GM19035 (cell line): ENCODE measurements around the gene CNIH2.
A peak's percentile ranks its signal among the peaks of the same experiment; 100 is the strongest.
"Not testable (repeated sequence)": the region's sequence is repeated elsewhere in the genome, so short reads cannot be mapped to it uniquely, and the experiment has no call there.

Experiments used
- ATAC-seq: cut with Tn5 transposase; IDR thresholded peaks from one replicate; pipeline ENCODE4 v1.9.1; 2021; ENCODE audit not compliant: unreplicated experiment

Gene CNIH2

DNA sequence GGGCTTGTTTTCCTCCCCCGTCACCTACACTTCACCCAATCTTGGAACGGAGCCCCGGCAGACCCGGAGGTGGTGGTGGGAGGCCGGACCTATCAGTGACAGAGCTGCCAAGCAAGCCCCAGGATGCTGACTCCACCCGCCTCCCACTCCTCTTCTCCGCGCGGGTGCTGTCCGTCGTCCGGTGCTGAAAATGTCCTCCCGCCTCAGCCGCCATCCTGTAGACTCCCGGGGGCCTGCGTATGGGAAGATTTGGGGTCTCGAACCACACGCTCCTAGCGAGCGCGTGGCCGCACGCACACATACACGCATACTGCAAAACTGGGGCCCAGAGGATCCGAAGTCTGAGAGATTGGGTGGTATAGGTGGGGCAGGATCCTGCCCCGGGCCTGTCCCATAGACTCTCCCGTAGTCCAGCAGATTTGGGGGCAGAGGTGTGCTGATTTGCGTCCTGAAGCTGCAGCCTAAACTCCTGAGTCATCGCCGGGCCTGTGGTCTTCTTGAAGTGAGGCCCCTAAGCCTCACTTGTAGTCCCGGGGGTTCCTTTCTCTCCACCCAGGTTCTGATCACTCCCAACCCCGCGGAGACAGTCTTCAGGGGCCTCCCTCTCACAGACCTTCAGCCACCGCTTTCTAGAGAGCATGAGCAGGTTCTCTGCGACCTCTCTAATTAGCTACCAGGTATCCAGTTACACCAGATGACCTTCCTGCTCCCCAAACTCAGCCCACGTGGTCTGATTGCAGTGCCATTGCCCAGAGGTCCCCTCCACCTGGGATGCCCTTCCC is 11.8 kb downstream of the CNIH2 start:
- ATAC-seq = peak; percentile 42

DNA sequence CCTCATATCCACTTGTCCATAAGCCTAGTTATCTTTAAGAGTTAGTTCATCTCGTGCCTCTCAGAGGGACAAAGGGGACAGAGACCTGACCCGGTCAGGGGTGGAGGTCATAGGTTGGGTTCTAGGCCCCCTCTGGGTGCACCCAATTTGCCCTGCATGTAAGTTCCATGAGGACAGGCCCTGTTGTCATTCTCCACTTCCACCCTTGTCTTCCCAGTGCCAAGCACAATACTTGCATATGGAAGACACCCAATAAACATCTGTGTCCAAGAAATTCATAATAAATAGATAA is 12.3 kb downstream of the CNIH2 start:
- no peak for ATAC-seq

DNA sequence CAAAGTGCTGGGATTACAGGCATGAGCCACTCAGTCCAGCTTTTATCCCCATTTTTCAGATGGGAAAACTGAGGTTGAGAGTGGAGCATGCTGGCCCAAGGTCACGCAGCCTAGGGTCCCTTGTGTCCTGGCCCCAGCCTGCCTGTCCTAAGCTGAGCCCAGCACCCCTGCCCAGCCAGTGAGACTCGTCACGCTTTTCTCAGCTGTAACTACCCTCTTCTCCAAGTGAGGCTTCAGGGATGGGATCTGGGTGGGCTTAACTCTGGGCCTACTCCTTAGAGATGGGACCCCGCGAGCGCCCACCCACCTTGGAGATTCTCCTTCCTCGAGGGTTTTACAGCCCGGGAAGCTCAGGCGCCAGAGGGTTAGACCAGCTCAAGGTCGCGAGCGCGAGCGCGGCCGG is 13.3 kb downstream of the CNIH2 start:
- no peak for ATAC-seq

DNA sequence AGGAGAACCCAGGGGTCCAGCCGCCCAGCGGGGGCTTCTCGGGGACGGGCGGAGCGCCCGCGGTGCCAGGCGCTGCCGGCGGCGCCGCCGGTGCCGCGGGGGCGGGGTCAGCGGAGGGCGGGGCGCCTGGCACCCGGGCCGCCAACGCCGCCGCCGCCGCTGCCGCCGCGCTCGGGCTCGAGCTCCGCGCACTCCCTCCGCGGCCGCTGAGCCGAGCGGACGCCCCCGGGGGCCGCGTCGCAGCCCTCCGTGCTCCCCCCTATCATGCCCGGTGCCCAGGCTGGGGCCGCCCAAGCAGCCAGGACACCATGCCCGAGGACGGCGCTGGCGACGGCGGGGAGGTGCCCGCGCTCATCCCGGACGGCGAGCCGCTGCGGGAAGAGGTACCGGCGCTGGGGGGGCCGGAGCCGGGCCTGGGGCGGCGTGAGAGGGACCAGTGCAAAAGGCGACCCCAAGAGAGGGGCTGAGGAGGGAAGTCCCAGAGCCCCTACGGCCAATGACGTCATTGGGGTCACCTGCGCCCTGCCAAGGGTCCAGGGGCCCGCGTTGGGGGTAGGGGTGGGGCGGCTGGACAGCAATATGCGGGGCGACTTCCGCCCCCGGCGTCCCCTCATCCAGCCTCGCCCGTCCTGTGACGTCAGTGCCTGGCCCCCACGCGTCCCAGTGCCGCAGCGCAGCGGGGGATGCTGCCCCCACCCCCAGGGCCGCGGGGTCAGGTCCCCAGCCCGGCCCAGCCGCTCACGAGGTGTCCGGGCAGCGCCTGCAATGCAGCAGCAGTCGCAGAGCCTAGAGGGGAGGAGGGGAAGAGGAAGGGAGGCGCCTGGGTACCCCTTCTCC is 13.9 kb downstream of the CNIH2 start, which contains the start of gene TMEM151A:
Gene TMEM151A (plus strand): TSS at position 189 of the 837 bp plus-strand sequence. CDS start 120 bp downstream, at position 309.
- ATAC-seq = no peak

DNA sequence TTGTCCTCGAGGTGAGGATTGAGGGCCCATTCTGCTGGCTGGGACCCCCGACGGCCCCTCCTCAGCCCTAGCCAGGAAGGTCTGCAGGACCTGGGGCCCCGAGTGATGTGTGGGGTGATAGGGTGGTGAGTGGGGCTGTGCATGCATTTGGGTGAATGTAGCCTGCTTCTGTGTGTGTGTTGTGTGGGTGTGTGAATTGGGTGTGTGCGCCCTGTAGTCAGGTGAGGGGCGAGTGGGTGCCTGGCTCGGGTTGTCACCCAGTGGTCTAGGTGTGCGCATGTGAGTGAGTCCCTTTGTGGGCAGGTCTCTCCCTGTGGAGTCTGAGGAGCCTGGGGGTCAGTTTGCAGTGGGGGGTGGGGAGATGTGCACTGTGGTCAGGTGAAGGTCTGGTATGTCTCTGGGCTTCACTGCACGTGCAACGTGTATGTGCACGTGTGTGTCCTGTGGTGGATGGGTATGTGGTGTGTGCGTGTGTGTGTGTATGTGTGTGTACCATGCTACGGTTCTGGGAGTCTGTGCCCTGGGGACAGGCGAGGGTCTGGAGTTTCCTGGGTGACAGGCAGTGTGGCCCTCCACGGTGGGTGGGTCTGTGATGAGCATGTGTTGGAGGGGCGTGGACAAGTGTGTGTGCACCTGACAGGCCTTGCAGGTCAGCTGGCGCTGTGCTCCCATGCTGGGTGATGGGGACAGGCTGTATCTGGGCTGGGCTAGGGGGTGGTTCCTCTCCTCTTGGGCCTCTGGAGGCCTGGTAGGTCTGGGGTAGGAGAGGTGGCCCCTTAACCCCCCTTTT is 14.8 kb downstream of the CNIH2 start:
- no peak for ATAC-seq

DNA sequence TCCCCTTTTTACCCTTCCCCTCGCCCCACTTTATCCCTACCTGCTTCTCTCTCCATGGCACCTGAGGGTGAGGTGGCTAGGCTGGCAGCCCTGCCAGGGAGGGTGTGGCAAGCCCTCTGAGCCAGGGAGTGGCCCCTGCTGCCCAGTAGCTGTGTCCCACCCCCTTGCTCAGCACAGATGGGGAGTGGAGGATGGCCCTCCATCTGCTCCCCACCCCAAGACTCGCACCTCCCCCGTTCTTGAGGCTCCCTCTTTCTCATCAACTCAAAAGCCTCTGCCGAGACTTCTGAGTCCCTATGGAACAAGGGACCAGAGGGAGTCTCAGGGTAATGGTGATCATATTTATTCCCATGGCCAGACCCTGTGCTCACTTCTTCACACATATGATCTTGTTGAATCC is 15.4 kb downstream of the CNIH2 start:
- ATAC-seq = no peak

DNA sequence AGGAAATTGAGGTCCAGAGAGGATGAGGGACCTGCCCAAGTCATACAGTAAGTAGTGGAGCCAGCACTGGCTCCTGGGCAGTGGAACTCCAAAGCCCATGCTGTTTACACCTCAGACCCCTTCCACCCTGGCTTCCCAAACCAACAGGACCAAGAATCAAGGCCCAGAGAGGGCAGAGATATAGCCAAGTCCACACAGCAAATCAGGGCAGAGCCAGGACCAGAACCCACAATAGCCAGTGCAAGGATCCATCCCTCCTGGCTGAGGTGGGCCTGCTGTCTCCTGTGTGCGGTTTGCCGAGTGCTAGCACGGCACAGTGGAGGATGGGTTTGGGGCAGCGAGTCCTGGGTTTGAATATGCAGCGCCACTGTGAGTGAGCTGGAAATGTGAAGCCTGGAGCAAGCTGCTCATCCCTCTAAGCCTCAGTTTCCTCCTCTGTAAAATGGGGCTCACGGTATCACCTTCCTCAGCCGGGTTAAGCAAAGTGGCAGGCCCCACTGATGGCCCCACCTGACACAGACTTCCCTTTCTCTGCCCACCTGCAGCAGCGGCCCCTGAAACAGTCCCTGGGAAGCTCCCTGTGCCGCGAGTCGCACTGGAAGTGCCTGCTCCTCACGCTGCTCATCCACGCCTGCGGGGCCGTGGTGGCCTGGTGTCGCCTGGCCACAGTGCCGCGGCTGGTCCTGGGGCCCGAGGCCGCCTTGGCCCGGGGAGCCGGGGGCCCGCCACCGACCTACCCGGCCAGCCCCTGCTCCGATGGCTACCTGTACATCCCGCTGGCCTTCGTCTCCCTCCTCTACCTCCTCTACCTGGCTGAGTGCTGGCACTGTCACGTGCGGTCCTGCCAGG is 16.0 kb downstream of the CNIH2 start:
- no peak for ATAC-seq

DNA sequence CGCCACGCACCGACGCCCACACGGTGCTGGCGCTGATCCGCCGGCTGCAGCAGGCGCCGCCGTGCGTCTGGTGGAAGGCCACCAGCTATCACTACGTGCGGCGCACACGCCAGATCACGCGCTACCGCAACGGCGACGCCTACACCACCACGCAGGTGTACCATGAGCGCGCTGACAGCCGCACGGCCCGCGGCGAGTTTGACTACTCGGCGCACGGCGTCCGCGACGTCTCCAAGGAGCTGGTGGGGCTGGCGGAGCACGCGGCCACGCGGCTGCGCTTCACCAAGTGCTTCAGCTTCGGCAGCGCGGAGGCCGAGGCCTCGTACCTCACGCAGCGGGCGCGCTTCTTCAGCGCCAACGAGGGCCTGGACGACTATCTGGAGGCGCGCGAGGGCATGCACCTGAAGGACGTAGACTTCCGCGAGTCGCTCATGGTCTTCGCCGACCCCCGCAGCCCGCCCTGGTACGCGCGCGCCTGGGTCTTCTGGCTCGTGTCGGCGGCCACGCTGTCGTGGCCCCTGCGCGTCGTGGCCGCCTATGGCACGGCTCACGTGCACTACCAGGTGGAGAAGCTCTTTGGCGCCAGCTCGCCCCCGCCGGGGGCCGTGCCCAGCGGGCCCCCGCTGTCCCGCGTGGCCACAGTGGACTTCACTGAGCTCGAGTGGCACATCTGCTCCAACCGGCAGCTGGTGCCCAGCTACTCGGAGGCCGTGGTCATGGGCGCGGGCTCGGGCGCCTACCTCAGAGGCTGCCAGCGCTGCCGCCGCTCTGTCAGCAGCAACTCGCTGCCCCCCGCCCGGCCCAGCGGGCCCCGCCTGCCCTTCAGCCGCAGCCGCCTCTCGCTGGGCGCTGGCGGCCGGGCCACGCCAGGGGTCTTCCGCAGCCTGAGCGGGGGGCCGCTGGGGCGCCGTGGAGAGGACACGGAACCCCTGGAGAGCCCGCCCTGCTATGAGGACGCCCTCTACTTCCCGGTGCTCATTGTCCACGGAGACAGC is 16.9 kb downstream of the CNIH2 start:
- ATAC-seq = no peak

DNA sequence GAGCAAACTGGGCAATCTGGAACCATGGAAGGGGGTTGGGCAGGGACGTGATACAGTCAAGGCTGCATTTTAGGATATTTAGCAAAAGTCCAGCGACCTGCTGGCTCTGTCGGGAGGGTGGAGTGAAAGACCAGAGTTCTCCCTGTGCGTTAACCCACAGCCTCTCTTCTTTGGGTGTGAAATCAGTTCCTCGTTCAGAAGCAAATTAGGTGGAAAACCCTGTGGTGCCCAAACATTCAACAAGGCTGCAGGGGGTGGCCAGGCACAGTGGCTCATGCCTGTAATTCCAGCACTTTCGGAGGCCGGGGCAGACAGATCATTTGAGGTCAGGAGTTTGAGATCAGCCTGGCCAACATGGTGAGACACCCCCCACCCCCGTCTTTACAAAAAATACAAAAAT is 19.6 kb downstream of the CNIH2 start:
- ATAC-seq = no peak

DNA sequence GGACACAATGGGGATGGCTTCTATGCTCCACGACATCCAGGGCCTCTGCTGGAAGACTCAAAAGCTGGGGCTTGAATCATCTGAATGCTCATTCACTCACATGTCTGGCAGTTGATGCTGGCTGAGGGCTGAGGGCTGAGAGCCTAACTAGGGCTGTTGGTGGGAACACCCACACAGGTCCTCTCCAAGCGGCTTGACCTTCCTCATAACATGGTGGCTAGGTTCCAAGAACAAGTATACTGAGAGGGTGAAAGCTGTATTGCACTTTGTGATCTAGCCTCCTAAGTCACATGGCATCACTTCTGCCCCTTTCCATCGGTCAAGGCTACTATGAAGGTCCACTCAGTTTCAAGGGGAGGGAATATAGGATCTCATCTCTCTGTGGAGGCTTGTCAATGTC is 21.2 kb downstream of the CNIH2 start:
- no peak for ATAC-seq

DNA sequence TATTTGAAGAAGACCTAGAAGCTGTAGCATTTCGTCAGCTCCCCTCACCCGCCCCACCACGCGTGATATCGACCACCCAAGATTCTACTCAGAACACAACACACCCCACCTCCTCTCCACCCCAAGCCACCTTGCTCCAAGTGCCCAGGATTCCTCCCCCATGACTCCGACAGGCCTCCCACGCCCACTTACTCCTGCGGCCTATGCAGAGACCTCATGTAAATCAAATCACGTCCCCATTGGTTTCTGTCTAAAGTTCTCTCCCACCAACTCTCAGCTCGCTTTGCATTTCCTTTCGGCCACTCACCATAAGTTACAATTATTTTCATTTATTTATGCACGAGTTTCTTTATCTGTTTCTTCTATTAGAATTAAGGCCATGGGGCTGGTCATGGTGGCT is 24.7 kb downstream of the CNIH2 start:
- ATAC-seq = no peak

DNA sequence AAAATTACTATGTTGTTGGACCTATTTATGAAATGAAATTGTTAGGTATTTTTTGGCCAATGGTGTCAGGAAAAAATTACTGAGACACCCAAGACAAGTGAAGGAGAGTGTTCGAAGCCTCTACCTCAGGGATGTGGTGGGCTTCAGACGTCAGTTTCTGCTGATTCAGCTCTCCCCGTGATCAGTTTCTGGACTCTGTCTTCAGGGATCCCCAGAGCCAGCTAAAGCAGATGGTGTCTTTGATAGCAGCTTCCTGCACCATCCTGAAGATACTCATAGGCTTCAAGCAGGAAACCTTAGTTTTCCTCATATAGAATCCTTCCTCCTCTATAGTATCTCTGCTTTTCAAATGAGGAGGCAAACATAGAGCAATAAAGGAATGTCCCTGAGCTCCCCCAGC is 31.5 kb downstream of the CNIH2 start:
- ATAC-seq = no peak

DNA sequence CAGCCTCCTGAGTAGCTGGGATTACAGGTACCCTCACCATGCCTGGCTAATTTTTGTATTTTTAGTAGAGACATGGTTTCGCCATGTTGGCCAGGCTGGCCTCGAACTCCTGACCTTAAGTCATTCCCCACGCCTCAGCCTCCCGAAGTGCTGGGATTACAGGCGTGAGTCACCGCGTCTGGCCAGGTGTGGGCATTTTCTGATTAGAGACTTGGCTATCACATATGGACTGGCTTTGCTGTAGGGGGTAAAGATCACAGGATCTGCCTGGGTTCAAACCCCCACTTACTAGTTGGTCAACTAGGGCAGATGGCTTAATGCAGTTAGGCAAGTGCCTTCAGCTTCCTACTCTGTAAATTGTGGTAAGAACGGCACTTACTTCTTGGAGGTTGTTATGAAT is 32.3 kb downstream of the CNIH2 start:
- ATAC-seq = no peak

DNA sequence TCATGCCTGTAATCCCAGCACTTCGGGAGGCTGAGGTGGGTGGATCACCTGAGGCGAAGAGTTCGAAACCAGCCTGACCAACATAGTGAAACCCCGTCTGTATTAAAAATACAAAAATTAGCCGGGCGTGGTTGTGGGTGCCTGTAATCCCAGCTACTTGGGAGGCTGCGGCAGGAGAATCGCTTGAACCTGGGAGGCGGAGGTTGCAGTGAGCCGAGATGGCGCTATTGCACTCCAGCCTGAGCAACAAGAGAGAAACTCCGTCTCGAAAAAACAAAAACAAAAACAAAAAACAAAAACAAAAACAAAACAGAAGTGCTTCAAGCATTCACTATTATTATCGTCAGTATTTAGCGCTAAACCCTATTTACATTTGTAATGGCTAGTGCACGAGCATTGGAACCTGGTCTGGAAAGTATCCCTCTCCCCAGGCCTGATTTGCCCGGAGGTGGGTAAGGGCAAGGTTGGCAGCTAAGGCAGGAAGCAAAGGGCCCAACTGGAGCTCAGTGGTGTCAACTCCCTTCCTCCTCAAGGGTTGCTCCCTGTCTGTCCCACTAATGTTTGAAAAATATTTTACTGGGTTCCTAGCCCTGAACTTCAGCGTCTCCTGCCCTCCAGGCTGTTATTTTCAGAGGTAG is 32.9 kb downstream of the CNIH2 start:
- not testable (repeated sequence) for ATAC-seq

DNA sequence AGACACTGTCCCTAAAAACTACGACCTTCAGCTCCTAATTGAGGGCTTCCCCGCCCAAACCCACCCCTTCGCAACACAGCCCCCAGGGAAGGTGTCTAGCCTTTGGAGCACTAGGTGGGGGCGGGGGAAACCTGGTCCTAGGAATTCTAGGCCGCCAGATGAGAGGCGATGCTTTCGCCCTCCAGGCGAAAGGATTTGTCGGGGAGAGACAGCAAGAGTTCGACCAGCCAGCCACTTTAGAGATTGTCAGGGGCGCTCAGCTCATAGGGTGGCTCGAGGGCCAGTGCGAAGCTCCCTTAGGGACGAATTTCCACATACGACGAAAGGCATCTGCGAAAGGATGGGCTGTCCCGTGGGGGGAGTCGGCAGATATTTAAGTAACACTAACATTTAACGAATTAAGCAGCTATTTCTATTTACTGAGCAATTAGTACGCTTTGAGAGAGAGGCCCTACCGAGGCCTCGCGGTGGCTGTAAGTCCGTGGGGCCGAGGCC is 33.5 kb downstream of the CNIH2 start:
- no peak for ATAC-seq

DNA sequence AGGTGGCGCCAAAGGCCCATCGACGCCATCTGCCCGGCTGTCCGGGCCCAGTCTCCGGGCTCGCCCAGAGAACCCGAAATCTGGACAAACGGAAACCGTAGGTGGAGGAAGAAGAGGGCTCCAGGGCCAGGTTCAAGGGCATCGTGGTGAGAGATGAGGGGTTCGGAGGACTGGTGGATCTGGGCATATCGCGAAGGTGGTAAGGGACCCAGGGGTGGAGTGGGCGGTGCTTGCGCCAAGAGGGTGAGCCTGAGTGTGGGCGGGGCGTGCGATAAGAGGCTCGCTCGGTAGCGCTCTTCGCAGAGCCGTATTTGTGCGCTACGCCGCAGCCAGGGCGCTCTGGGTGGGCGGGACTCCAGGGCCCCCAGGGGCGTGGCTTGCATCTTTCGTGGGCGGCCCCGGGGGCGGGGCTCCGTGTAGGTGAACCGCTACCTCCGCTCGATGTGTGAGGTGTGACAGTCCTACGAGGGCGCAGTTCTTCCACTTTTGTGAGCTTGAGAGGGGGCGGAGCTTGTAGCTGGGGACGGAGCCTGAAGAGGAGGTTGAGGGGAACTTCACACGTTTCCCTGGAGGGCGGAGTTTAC is 34.1 kb downstream of the CNIH2 start:
- peak; percentile 69 for ATAC-seq

DNA sequence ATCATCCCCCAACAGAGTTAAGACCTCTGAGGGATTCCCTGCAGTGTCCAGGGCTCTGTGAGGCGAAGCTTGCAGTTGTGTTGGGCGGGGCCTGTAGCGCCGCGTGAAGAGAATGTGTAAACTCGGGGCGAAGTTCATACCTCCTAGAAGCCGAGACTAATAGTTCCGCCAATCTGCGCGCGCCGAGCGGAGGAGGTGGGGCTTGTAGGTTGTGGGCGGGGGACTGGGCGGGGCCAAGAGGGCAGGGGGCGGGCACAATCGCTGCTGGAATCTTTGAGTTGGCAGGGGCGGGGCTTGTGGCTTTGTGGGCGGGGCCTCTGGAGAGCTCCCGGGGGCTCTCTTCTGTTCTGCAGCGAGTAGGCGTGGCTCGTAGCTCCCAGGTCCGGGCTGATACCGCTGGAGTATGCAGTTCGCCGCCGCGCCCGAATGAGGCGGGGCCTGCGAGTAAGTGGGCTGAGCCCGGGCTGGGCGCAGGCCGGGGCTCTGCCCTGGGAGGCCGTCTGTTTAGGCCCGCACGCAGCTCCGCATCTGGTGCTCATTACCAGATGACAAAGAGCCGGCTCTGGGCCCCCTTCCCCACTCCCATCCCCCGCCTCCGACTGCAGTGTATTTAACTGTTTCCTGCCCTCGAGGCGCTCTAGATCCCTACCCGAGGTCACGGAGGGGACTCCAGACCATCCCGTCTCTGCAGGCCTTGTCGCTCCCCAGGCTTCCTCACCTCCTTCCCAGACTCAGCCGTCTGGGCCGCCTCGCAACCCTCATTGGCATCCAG is 34.8 kb downstream of the CNIH2 start:
- ATAC-seq = peak; percentile 58
